Hepatocyte (in vitro differentiated cells): Measurements from ENCODE around the gene SESN1. TPM values are rescaled to one million over a fixed set of nuclear protein-coding genes. Genes with fewer than 3 reads are reported as not detected.

ENCODE experiments used
- DNase-seq: peaks from one replicate; pipeline ENCODE4 v3.0.0-alpha.2; 2016; ENCODE audit warnings: low spot score
- H2AFZ ChIP-seq: fragments of 200-600 bp; sonication (generic); 2 replicates; pipeline ENCODE4 v1.6.0; 2016; ENCODE audit warnings: antibody characterized with exemption, mild to moderate bottlenecking
- H3K27ac ChIP-seq: fragments of 200-600 bp; sonication (generic); 2 replicates; pipeline ENCODE4 v1.5.1; 2016; ENCODE audit warnings: mild to moderate bottlenecking
- H3K27me3 ChIP-seq: fragments of 200-600 bp; sonication (generic); 2 replicates; pipeline ENCODE4 v1.6.1; 2016
- H3K36me3 ChIP-seq: fragments of 200-600 bp; sonication (generic); replicated peaks from 2 replicates; pipeline ENCODE4 v1.5.1; 2016; ENCODE audit warnings: low read depth; ENCODE audit not compliant: insufficient read depth
- H3K4me1 ChIP-seq: fragments of 200-600 bp; sonication (generic); 2 replicates; pipeline ENCODE4 v1.5.1; 2016; ENCODE audit warnings: mild to moderate bottlenecking, moderate library complexity; ENCODE audit not compliant: insufficient read depth
- H3K4me2 ChIP-seq: fragments of 200-600 bp; sonication (generic); 2 replicates; pipeline ENCODE4 v1.6.0; 2016
- H3K4me3 ChIP-seq: fragments of 200-600 bp; sonication (generic); 2 replicates; pipeline ENCODE4 v1.5.1; 2016; ENCODE audit warnings: mild to moderate bottlenecking
- H3K79me2 ChIP-seq: fragments of 200-600 bp; sonication (generic); 2 replicates; pipeline ENCODE4 v1.6.0; 2017; ENCODE audit warnings: mild to moderate bottlenecking
- H3K9me2 ChIP-seq: fragments of 200-600 bp; sonication (generic); replicated peaks from 2 replicates; pipeline ENCODE4 v1.6.0; 2017; ENCODE audit warnings: mild to moderate bottlenecking; ENCODE audit not compliant: insufficient read depth
- H3K9me3 ChIP-seq: fragments of 200-600 bp; sonication (generic); 2 replicates; pipeline ENCODE4 v1.5.1; 2016; ENCODE audit warnings: low read depth, mild to moderate bottlenecking
- H4K20me1 ChIP-seq: fragments of 200-600 bp; sonication (generic); 2 replicates; pipeline ENCODE4 v1.6.0; 2016; ENCODE audit warnings: mild to moderate bottlenecking; ENCODE audit not compliant: insufficient read depth, poor library complexity, severe bottlenecking
- EZH2 ChIP-seq: fragments of 200-600 bp; sonication (generic); IDR thresholded peaks from 2 replicates; pipeline ENCODE4 v1.6.1; 2016; ENCODE audit warnings: antibody characterized with exemption, mild to moderate bottlenecking, borderline replicate concordance
- EZH2phosphoT487 ChIP-seq: fragments of 200-600 bp; sonication (generic); IDR thresholded peaks from one replicate; pipeline ENCODE4 v1.6.1; 2018; ENCODE audit warnings: antibody characterized with exemption, mild to moderate bottlenecking, low read depth, moderate library complexity; ENCODE audit not compliant: unreplicated experiment, severe bottlenecking
- WGBS: methylation state at CpG from one replicate; pipeline ENCODE4 v1.1.6; 2016; ENCODE audit warnings: low lambda C conversion rate; ENCODE audit errors: missing lambda C conversion rate; 5-methylcytosine and 5-hydroxymethylcytosine counted together
- polyA plus RNA-seq: library from polyadenylated mRNA; unstranded; fragments of >200 nt; fragmentation: Nextera tagmentation; extraction: Ambion mirVana; gene quantifications from 2 replicates; pipeline ENCODE4 v1.2.1, GENCODE V29; 2016
- total RNA-seq: library from RNA; depleted of rRNA; stranded (reverse); fragments of >200 nt; gene quantifications from 2 replicates; pipeline ENCODE4 v1.2.3, GENCODE V29; 2014
- TF ChIP-seq, protein P1 (sequence below): fragments of 200-600 bp; sonication (generic); IDR thresholded peaks from 2 replicates; pipeline ENCODE4 v1.5.1; 2016; ENCODE audit warnings: antibody characterized with exemption, mild to moderate bottlenecking; ENCODE audit not compliant: poor library complexity

Gene SESN1
- total and polyA plus RNA-seq, 2 experiments from 2014 or later: 29.1 to 59.1 TPM

DNA sequence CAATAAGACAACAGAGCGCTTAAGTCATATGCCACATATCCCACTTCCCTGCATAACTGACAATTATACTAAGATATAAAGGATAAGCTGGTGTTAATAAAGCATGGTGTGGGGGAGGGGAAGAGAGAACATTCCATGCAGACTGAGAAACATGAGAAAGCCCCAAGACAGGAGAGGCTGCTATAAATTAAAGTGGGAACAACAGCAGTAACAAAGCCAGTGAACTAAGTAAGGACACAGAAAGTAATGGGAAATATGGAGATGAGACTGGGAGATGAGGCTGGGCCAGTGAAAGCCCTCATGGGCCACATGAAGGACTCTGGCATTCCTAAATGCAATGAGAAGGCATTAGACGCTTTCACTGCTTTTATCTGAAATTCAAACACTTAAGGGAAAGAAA, 41.3 kb downstream of the SESN1 start:
- H3K4me1 ChIP-seq: no peaks in the 10 kb centered on the region
- TF ChIP-seq EZH2phosphoT487 (no peak), EZH2 (no peak)
- H3K79me2 ChIP-seq: peaks cover 31% of the 10 kb centered on the region
- H2AFZ ChIP-seq: no peak overlapping the region
- H3K9me2 ChIP-seq: no peaks in the 10 kb centered on the region
- H3K27ac ChIP-seq: no peak overlapping the region
- no peak for DNase-seq
- H4K20me1 ChIP-seq: no peaks in the 10 kb centered on the region
- H3K27me3 ChIP-seq: no peaks in the 10 kb centered on the region
- no peaks in the 10 kb centered on the region for H3K36me3 ChIP-seq
- H3K9me3 ChIP-seq: no peaks in the 10 kb centered on the region
- no peak overlapping the region for H3K4me2 ChIP-seq
- 87% methylated on average over 2 of the region's 2 CpGs for WGBS
- H3K4me3 ChIP-seq: no peak overlapping the region

DNA sequence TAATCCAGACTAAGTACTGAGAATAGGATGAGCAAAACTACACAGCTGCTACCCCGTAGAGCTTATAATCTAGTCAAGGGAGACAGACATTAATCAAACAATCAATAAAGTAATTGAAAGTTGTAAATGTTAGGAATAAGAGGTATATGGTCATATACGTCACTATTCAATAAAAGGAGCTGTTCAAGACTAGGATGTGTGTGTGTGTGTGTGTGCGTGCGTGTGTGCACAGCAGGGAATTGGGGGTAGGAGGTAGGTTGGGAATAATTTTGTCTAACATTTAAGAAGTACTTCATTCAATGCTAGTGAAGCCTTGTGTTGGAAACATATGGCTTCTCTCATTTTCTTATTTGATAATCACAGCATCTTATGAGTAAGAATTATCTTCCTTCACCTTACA, 41.8 kb downstream of the SESN1 start:
- H3K27ac ChIP-seq: no peak overlapping the region
- WGBS: 82% methylated on average over 4 of the region's 4 CpGs
- H4K20me1 ChIP-seq: no peaks in the 10 kb centered on the region
- H3K79me2 ChIP-seq: peaks cover 31% of the 10 kb centered on the region
- no peaks in the 10 kb centered on the region for H3K36me3 ChIP-seq
- no peaks in the 10 kb centered on the region for H3K9me2 ChIP-seq
- H3K4me3 ChIP-seq: no peak overlapping the region
- no peak overlapping the region for H3K4me2 ChIP-seq
- H2AFZ ChIP-seq: no peak overlapping the region
- H3K27me3 ChIP-seq: no peaks in the 10 kb centered on the region
- no peaks in the 10 kb centered on the region for H3K9me3 ChIP-seq
- no peak for DNase-seq
- TF ChIP-seq EZH2phosphoT487 (no peak), EZH2 (no peak)
- TF ChIP-seq, protein P1, sequence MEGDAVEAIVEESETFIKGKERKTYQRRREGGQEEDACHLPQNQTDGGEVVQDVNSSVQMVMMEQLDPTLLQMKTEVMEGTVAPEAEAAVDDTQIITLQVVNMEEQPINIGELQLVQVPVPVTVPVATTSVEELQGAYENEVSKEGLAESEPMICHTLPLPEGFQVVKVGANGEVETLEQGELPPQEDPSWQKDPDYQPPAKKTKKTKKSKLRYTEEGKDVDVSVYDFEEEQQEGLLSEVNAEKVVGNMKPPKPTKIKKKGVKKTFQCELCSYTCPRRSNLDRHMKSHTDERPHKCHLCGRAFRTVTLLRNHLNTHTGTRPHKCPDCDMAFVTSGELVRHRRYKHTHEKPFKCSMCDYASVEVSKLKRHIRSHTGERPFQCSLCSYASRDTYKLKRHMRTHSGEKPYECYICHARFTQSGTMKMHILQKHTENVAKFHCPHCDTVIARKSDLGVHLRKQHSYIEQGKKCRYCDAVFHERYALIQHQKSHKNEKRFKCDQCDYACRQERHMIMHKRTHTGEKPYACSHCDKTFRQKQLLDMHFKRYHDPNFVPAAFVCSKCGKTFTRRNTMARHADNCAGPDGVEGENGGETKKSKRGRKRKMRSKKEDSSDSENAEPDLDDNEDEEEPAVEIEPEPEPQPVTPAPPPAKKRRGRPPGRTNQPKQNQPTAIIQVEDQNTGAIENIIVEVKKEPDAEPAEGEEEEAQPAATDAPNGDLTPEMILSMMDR: no peak
- H3K4me1 ChIP-seq: no peaks in the 10 kb centered on the region

DNA sequence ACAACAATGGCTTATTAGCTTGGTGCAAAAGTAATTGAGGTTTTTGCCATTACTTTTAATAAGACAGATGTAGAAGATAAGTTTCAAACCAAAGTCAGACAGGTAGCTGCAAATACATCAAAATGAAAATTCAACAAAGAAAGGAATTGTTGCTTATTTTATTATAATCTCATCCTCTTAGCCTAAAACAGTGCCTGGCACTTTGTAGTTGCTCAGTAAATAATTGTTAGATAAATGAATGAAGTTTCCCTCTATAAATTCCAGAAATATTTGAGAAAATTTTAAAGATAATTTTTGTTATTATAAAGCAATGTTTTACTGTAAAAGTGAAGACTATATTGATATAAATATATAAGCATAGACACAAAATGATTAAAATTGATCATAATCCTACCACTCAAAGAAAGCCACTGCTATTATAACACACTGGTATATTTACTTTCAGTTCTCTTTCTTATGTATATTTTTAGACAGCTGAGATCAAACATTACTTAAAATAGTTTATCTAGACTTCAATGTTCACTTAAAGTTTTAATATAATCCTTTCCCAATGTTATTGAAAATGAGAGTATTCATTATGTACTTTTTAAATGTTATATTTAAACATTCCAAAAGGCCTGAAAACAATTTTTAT, 42.5 kb downstream of the SESN1 start:
- Histone ChIP-seq H3K4me3 (no peak overlapping the region), H3K27me3 (no peaks in the 10 kb centered on the region)
- no peak for DNase-seq

DNA sequence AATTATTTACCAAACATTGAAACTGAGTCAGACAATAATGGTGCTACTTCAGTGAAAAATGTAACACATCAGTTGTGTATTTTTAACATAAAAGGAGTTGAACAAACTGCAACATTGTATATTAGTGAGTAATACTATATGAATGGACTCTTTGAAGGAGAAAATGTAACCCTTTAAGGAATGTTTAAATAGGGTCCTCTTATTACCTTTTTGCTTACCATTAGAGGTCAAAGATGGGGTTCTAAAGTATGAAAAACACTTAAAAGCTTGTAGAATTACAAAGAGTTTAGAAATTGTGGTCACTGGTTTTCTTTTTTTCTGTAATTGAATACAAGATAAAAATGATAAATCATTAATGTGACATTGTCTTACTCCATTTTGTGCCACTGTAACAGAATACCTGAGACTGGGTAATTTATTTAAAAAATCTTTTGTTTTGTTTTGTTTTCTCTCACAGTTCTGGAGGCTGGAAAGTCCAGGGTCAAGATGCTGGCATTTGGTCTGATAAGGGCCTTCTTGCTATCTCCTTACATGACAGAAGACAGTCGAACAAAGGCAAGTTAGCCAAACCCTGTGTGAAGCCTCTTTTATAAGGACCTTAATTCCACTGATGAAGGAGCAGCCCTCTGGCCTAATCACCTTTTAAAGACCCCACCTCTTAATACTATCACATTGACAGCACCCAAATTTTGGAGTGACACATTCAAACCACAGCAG, 43.2 kb downstream of the SESN1 start:
- no peak overlapping the region for H3K4me2 ChIP-seq
- 50% methylated on average over 1 of the region's 1 CpG for WGBS

More for the DNA sequence above, 42.5 kb downstream of the SESN1 start:
- H3K27ac ChIP-seq: no peak overlapping the region
- H2AFZ ChIP-seq: no peak overlapping the region
- H3K4me1 ChIP-seq: no peaks in the 10 kb centered on the region
- no peaks in the 10 kb centered on the region for H3K9me3 ChIP-seq
- H3K9me2 ChIP-seq: no peaks in the 10 kb centered on the region
- no peaks in the 10 kb centered on the region for H3K36me3 ChIP-seq
- H3K79me2 ChIP-seq: peaks cover 31% of the 10 kb centered on the region
- H3K4me2 ChIP-seq: no peak overlapping the region
- no peaks in the 10 kb centered on the region for H4K20me1 ChIP-seq
- TF ChIP-seq EZH2 (no peak), EZH2phosphoT487 (no peak)
- TF ChIP-seq, protein P1: no peak

More for the DNA sequence above, 43.2 kb downstream of the SESN1 start:
- no peaks in the 10 kb centered on the region for H3K9me2 ChIP-seq
- H3K4me3 ChIP-seq: no peak overlapping the region
- H4K20me1 ChIP-seq: no peaks in the 10 kb centered on the region
- H3K9me3 ChIP-seq: no peaks in the 10 kb centered on the region
- TF ChIP-seq EZH2phosphoT487 (no peak), EZH2 (no peak)
- TF ChIP-seq, protein P1: no peak
- no peaks in the 10 kb centered on the region for H3K4me1 ChIP-seq
- H3K27me3 ChIP-seq: no peaks in the 10 kb centered on the region
- H3K79me2 ChIP-seq: peaks cover 31% of the 10 kb centered on the region
- DNase-seq: no peak
- no peaks in the 10 kb centered on the region for H3K36me3 ChIP-seq
- H3K27ac ChIP-seq: no peak overlapping the region
- H2AFZ ChIP-seq: no peak overlapping the region
